Thoracic aorta endothelial cell (primary cell): ENCODE results near the gene RAD18. TPM values are rescaled to one million over a fixed set of nuclear protein-coding genes. Genes with fewer than 3 reads are reported as not detected.

Experiments
- small RNA-seq: library from RNA; depleted of rRNA; stranded (forward); fragments of <200 nt; gene quantifications from one replicate; pipeline ENCODE3, GENCODE V24; 2012
- total RNA-seq: library from RNA; depleted of rRNA; stranded (reverse); fragments of >200 nt; gene quantifications from 2 replicates; pipeline ENCODE4 v1.2.3, GENCODE V29; 2012

RAD18 gene, protein sequence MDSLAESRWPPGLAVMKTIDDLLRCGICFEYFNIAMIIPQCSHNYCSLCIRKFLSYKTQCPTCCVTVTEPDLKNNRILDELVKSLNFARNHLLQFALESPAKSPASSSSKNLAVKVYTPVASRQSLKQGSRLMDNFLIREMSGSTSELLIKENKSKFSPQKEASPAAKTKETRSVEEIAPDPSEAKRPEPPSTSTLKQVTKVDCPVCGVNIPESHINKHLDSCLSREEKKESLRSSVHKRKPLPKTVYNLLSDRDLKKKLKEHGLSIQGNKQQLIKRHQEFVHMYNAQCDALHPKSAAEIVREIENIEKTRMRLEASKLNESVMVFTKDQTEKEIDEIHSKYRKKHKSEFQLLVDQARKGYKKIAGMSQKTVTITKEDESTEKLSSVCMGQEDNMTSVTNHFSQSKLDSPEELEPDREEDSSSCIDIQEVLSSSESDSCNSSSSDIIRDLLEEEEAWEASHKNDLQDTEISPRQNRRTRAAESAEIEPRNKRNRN
- 23.5 and 32.7 TPM in 2 replicates for total RNA-seq

GRCh38 chr3:8963137-8963853 lies at the start of gene RAD18:
Gene RAD18 (minus strand): TSS chr3:8963472. CDS start chr3:8963385, 87 bp downstream.

Small RNA genes within 50 kb of the gene (small RNA-seq; reads per million reads assigned to genes)
- gene RF00416: not detected

Other genes starting within 250 kb of the RAD18 start
- gene CAV3, start 229.7 kb downstream of the RAD18 start, total RNA-seq: not detected in 2 replicates
- gene OXTR, start 193.9 kb downstream of the RAD18 start, total RNA-seq: 0.13 and 0.14 TPM in 2 replicates